Measurements from ENCODE around the gene FLT1.

FLT1 gene

DNA sequence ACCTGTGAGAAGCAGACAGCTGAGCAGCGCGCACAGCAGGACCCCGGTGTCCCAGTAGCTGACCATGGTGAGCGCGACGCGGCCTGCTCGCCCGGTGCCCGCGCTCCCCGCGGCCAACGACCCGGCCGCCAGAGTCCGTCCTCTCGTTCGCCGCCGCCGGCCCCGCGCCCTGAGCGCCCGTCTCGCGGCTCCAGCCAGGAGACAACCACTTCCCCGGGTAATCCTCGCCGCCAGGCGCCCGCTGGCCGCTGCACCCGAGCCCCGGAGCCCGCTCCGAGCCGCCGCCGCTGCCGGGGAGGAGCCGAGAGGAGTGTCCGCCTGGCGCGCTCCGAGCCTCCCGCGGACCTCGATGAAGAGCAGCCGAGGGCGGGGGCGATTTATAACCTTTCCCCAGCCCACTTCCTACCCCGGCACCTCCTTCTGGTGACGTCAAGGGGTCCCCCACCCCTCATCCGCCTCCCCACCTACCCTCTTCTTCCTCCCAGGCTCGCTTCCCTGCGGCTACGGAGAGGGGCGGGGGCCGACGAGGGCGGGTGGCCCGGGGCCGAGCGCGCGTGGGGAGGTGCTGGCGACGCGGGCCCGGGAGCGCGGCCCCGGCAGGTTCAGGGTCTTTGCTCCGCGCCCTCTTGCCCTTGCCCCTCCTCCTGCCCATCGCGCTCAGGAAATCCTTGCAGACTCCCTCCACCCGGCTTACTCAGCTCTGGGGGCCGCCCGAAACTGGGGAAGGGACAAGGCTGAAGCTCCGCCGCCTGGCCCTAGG, at the start of gene FLT1 (continued):
- TF ChIP-seq KLF8 (tag by site-specific recombination; IDR thresholded peaks at IDR 0.05), result peak; percentile 21; the same call in 1 of the 2 replicates
- no peak for TF ChIP-seq FEZF1 (tag by site-specific recombination; IDR thresholded peaks at IDR 0.05)
- 0 out of 2 replicates have a peak, but pooled peaks have one; percentile 24 for TF ChIP-seq KLF10 (tag by site-specific recombination; IDR thresholded peaks at IDR 0.05)

- Histone ChIP-seq H3K4me3 (ENCODE audit: low read depth, low read length) (no peak overlapping the region), H3K27ac (ENCODE audit: extremely low read depth, low read depth, low read length) (no peak overlapping the region), H3K9me3 (ENCODE audit: control insufficient read depth, insufficient read depth, low read depth, low read length) (no peaks in the 10 kb centered on the region), H3K36me3 (ENCODE audit: control insufficient read depth in 2 of 2, insufficient read depth in 1 of 2, low read length in 2 of 2) (no peaks in the 10 kb centered on the region), H3K4me1 (ENCODE audit: control insufficient read depth, insufficient read depth, low read length) (no peaks in the 10 kb centered on the region)
- CTCF ChIA-PET, result no interaction called here
- POLR2A ChIA-PET, result no interaction called here
- TF ChIP-seq ZXDB (tag by site-specific recombination; IDR thresholded peaks at IDR 0.05) (no peak), ZNF76 (tag by site-specific recombination; IDR thresholded peaks at IDR 0.05; ENCODE audit: borderline replicate concordance, low read depth) (no peak), ZNF623 (tag by site-specific recombination; IDR thresholded peaks at IDR 0.05) (no peak), ZEB2 (tag by site-specific recombination; IDR thresholded peaks at IDR 0.05) (no peak), ZNF776 (tag by site-specific recombination; IDR thresholded peaks at IDR 0.05; ENCODE audit: borderline replicate concordance) (no peak), ZNF155 (tag by site-specific recombination; IDR thresholded peaks at IDR 0.05) (no peak), IKZF3 (tag by site-specific recombination; IDR thresholded peaks at IDR 0.05) (no peak), ZNF362 (tag by site-specific recombination; IDR thresholded peaks at IDR 0.05) (no peak), YY1 (tag by site-specific recombination; IDR thresholded peaks at IDR 0.05) (no peak), ZNF239 (tag by site-specific recombination; IDR thresholded peaks at IDR 0.05) (no peak), ZNF202 (tag by site-specific recombination; IDR thresholded peaks at IDR 0.05; ENCODE audit: borderline replicate concordance) (no peak), YY2 (tag by site-specific recombination; IDR thresholded peaks at IDR 0.05) (no peak), ZBTB7A (tag by site-specific recombination; IDR thresholded peaks at IDR 0.05; ENCODE audit: low read depth) (no peak), ZNF146 (tag by site-specific recombination; IDR thresholded peaks at IDR 0.05) (no peak), MZF1 (tag by site-specific recombination; IDR thresholded peaks at IDR 0.05; ENCODE audit: borderline replicate concordance) (no peak), ZNF510 (tag by site-specific recombination; IDR thresholded peaks at IDR 0.05; ENCODE audit: insufficient replicate concordance) (no peak)
- TF ChIP-seq, protein P1, sequence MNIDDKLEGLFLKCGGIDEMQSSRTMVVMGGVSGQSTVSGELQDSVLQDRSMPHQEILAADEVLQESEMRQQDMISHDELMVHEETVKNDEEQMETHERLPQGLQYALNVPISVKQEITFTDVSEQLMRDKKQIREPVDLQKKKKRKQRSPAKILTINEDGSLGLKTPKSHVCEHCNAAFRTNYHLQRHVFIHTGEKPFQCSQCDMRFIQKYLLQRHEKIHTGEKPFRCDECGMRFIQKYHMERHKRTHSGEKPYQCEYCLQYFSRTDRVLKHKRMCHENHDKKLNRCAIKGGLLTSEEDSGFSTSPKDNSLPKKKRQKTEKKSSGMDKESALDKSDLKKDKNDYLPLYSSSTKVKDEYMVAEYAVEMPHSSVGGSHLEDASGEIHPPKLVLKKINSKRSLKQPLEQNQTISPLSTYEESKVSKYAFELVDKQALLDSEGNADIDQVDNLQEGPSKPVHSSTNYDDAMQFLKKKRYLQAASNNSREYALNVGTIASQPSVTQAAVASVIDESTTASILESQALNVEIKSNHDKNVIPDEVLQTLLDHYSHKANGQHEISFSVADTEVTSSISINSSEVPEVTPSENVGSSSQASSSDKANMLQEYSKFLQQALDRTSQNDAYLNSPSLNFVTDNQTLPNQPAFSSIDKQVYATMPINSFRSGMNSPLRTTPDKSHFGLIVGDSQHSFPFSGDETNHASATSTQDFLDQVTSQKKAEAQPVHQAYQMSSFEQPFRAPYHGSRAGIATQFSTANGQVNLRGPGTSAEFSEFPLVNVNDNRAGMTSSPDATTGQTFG (tag by site-specific recombination; IDR thresholded peaks at IDR 0.05; ENCODE audit: borderline replicate concordance), result no peak
- TF ChIP-seq, protein P2, sequence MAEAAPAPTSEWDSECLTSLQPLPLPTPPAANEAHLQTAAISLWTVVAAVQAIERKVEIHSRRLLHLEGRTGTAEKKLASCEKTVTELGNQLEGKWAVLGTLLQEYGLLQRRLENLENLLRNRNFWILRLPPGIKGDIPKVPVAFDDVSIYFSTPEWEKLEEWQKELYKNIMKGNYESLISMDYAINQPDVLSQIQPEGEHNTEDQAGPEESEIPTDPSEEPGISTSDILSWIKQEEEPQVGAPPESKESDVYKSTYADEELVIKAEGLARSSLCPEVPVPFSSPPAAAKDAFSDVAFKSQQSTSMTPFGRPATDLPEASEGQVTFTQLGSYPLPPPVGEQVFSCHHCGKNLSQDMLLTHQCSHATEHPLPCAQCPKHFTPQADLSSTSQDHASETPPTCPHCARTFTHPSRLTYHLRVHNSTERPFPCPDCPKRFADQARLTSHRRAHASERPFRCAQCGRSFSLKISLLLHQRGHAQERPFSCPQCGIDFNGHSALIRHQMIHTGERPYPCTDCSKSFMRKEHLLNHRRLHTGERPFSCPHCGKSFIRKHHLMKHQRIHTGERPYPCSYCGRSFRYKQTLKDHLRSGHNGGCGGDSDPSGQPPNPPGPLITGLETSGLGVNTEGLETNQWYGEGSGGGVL (tag by site-specific recombination; IDR thresholded peaks at IDR 0.05), result no peak
Measured at GRCh38 chr13:28544026-28544425, 49.1 kb upstream of the FLT1 start.
